SU-DHL-6 (cell line): ENCODE measurements around the gene CAP1.

Experiments used
- CTCF ChIP-seq: fragments of 200-600 bp; sonication (generic); IDR thresholded peaks from one replicate; pipeline ENCODE4 v1.5.1; 2017; ENCODE audit warnings: antibody characterized with exemption, mild to moderate bottlenecking, low read length, moderate library complexity; ENCODE audit not compliant: insufficient read depth, poor library complexity, severe bottlenecking
- EZH2phosphoT487 ChIP-seq: fragments of 200-600 bp; sonication (generic), shearing (Covaris generic); conservative IDR thresholded peaks from 2 replicates; pipeline ENCODE4 v1.6.1; 2018; ENCODE audit warnings: mild to moderate bottlenecking, antibody characterized with exemption, low read length, moderate library complexity, mixed read lengths

- TF ChIP-seq CTCF (no peak), EZH2phosphoT487 (no peak)
Measured at GRCh38 chr1:40041466-40041838, 923 bp downstream of the CAP1 start.
